ENCODE results near the gene SYVN1.

DNA sequence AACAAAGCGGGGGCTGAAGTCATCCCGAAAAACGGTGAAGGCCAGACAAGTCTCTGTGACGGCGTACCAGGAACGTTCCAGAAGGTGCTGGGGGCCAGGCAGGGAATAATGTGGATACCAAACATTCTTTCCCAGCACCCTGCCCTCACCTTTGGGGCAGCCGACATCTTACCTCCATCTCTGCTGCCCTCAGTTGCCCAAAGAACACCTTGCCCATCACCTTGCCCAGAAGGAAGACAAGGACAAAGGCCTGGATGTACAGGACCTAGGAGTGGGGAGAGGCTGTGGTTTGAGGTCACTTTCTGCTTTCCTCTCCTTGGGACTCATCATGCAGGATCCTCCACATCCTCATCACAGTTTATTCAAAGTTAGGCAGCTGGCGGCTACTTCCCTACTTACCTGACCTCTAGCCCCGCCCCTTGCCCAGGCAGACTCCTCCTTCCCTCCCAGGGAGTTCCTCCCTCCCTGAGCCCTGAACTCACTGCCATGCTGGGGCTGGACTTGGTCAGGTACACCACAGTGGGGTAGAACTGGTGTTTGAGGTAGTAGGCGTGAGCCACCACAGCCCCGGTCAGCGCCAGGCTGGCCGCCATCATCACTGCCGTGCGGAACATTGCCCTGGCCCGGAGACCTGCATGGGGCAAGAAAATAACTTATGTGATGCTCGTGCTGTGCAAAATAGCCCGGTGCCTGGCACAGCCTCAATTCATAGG is 1.2 kb downstream of the SYVN1 start:
- TF ChIP-seq, protein P1, sequence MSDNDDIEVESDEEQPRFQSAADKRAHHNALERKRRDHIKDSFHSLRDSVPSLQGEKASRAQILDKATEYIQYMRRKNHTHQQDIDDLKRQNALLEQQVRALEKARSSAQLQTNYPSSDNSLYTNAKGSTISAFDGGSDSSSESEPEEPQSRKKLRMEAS (CRISPR knock-in tag; IDR thresholded peaks at IDR 0.05) = no peak
- TF ChIP-seq, protein P2, sequence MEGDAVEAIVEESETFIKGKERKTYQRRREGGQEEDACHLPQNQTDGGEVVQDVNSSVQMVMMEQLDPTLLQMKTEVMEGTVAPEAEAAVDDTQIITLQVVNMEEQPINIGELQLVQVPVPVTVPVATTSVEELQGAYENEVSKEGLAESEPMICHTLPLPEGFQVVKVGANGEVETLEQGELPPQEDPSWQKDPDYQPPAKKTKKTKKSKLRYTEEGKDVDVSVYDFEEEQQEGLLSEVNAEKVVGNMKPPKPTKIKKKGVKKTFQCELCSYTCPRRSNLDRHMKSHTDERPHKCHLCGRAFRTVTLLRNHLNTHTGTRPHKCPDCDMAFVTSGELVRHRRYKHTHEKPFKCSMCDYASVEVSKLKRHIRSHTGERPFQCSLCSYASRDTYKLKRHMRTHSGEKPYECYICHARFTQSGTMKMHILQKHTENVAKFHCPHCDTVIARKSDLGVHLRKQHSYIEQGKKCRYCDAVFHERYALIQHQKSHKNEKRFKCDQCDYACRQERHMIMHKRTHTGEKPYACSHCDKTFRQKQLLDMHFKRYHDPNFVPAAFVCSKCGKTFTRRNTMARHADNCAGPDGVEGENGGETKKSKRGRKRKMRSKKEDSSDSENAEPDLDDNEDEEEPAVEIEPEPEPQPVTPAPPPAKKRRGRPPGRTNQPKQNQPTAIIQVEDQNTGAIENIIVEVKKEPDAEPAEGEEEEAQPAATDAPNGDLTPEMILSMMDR (IDR thresholded peaks at IDR 0.05) = no peak
- TF ChIP-seq CREB1 (CRISPR knock-in tag; IDR thresholded peaks at IDR 0.05) = no peak
- no peak for TF ChIP-seq SP1 (CRISPR knock-in tag; conservative IDR thresholded peaks at IDR 0.05)
- TF ChIP-seq, protein P3, sequence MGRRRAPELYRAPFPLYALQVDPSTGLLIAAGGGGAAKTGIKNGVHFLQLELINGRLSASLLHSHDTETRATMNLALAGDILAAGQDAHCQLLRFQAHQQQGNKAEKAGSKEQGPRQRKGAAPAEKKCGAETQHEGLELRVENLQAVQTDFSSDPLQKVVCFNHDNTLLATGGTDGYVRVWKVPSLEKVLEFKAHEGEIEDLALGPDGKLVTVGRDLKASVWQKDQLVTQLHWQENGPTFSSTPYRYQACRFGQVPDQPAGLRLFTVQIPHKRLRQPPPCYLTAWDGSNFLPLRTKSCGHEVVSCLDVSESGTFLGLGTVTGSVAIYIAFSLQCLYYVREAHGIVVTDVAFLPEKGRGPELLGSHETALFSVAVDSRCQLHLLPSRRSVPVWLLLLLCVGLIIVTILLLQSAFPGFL (CRISPR knock-in tag; IDR thresholded peaks at IDR 0.05; ENCODE audit: borderline replicate concordance) = no peak
- TF ChIP-seq, protein P4, sequence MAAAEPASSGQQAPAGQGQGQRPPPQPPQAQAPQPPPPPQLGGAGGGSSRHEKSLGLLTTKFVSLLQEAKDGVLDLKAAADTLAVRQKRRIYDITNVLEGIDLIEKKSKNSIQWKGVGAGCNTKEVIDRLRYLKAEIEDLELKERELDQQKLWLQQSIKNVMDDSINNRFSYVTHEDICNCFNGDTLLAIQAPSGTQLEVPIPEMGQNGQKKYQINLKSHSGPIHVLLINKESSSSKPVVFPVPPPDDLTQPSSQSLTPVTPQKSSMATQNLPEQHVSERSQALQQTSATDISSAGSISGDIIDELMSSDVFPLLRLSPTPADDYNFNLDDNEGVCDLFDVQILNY (CRISPR knock-in tag; IDR thresholded peaks at IDR 0.05) = no peak
- no peak for TF ChIP-seq HMGA2 (CRISPR knock-in tag; IDR thresholded peaks at IDR 0.05)
- no peak for TF ChIP-seq IRF2 (CRISPR knock-in tag; IDR thresholded peaks at IDR 0.05; ENCODE audit: borderline replicate concordance, low read depth)
- no peak for TF ChIP-seq RELA (CRISPR knock-in tag; IDR thresholded peaks at IDR 0.05; ENCODE audit: borderline replicate concordance)
- no peak for TF ChIP-seq ZNF416 (CRISPR knock-in tag; IDR thresholded peaks at IDR 0.05)
- TF ChIP-seq ATF1 (CRISPR knock-in tag; IDR thresholded peaks at IDR 0.05) = no peak
- TF ChIP-seq GRHL2 (CRISPR knock-in tag; IDR thresholded peaks at IDR 0.05; ENCODE audit: insufficient replicate concordance, severe bottlenecking) = no peak
- TF ChIP-seq, protein P5, sequence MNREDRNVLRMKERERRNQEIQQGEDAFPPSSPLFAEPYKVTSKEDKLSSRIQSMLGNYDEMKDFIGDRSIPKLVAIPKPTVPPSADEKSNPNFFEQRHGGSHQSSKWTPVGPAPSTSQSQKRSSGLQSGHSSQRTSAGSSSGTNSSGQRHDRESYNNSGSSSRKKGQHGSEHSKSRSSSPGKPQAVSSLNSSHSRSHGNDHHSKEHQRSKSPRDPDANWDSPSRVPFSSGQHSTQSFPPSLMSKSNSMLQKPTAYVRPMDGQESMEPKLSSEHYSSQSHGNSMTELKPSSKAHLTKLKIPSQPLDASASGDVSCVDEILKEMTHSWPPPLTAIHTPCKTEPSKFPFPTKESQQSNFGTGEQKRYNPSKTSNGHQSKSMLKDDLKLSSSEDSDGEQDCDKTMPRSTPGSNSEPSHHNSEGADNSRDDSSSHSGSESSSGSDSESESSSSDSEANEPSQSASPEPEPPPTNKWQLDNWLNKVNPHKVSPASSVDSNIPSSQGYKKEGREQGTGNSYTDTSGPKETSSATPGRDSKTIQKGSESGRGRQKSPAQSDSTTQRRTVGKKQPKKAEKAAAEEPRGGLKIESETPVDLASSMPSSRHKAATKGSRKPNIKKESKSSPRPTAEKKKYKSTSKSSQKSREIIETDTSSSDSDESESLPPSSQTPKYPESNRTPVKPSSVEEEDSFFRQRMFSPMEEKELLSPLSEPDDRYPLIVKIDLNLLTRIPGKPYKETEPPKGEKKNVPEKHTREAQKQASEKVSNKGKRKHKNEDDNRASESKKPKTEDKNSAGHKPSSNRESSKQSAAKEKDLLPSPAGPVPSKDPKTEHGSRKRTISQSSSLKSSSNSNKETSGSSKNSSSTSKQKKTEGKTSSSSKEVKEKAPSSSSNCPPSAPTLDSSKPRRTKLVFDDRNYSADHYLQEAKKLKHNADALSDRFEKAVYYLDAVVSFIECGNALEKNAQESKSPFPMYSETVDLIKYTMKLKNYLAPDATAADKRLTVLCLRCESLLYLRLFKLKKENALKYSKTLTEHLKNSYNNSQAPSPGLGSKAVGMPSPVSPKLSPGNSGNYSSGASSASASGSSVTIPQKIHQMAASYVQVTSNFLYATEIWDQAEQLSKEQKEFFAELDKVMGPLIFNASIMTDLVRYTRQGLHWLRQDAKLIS (CRISPR knock-in tag; IDR thresholded peaks at IDR 0.05; ENCODE audit: borderline replicate concordance) = no peak
